GM23338 (cell line): ENCODE data around the gene JPH3.

Experiments used
- CREB1 ChIP-seq: fragments of 250-450 bp; sonication (Bioruptor Pico); IDR thresholded peaks from 2 replicates; pipeline ENCODE4 v1.5.0; 2020; ENCODE audit warnings: low read depth, mild to moderate bottlenecking, moderate library complexity
- EZH2 ChIP-seq: fragments of 200-600 bp; sonication (generic); IDR thresholded peaks from one replicate; pipeline ENCODE4 v1.8.0; 2017; ENCODE audit warnings: antibody characterized with exemption, mild to moderate bottlenecking, low read depth; ENCODE audit not compliant: unreplicated experiment
- EZH2phosphoT487 ChIP-seq: fragments of 200-600 bp; sonication (generic); IDR thresholded peaks from one replicate; pipeline ENCODE4 v1.8.1; 2018; ENCODE audit warnings: antibody characterized with exemption; ENCODE audit not compliant: unreplicated experiment
- JUNB ChIP-seq: IDR thresholded peaks from one replicate; pipeline ENCODE4 v1.6.1; 2016; ENCODE audit warnings: antibody characterized with exemption; ENCODE audit not compliant: unreplicated experiment
- NANOG ChIP-seq: IDR thresholded peaks from 2 replicates; pipeline ENCODE4 v1.6.1; 2016; ENCODE audit warnings: antibody characterized with exemption, borderline replicate concordance
- POLR2AphosphoS5 ChIP-seq: IDR thresholded peaks from 2 replicates; pipeline ENCODE4 v1.6.1; 2016; ENCODE audit warnings: antibody characterized with exemption, low read depth
- STAT1 ChIP-seq: IDR thresholded peaks from one replicate; pipeline ENCODE4 v1.6.1; 2016; ENCODE audit warnings: antibody characterized with exemption; ENCODE audit not compliant: unreplicated experiment
- ZNF114 ChIP-seq: fragments of 250-450 bp; sonication (Bioruptor Pico); IDR thresholded peaks from 2 replicates; pipeline ENCODE4 v1.5.0; 2020; ENCODE audit warnings: mild to moderate bottlenecking, moderate library complexity
- ZNF331 ChIP-seq: fragments of 250-450 bp; sonication (Bioruptor Pico); IDR thresholded peaks from 2 replicates; pipeline ENCODE4 v1.5.0; 2020; ENCODE audit warnings: low read depth, mild to moderate bottlenecking, moderate library complexity
- TF ChIP-seq, protein P1 (sequence below), 2 experiments: fragments of 200-600 bp in 1 of 2; sonication (generic) in 1 of 2; conservative IDR thresholded peaks; 2 replicates each; pipeline versions ENCODE4 v1.5.1 to v1.6.1; 2016 to 2017; ENCODE audit warnings: antibody characterized with exemption in 2 of 2, low read depth in 2 of 2, mild to moderate bottlenecking in 2 of 2, moderate library complexity in 1 of 2
- TF ChIP-seq, protein P2 (sequence below): IDR thresholded peaks from one replicate; pipeline ENCODE4 v1.6.1; 2018; ENCODE audit warnings: antibody characterized with exemption; ENCODE audit not compliant: unreplicated experiment
- TF ChIP-seq, protein P3 (sequence below): IDR thresholded peaks from 2 replicates; pipeline ENCODE4 v1.6.1; 2016; ENCODE audit warnings: antibody characterized with exemption
- TF ChIP-seq, protein P4 (sequence below): fragments of 250-450 bp; sonication (Bioruptor Pico); IDR thresholded peaks from 2 replicates; pipeline ENCODE4 v1.5.0; 2020; ENCODE audit warnings: mild to moderate bottlenecking, moderate library complexity

DNA sequence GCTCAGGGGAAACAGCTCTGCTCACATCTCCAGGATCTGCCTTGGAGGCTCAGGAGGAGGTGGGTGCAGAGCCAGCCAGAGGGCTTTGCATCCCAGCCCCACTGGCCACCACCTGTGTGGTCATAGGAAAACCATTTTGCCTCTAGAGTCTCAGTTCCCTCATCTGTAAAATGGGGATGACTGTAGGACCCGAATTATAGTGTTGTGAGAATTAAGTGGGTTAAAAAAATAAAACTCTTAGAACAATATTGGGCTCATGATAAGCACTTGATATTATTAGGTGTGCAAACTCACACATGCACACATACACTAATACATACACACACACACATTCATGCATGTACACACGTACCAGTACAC, 19.4 kb upstream of the JPH3 start:
- TF ChIP-seq, protein P1, sequence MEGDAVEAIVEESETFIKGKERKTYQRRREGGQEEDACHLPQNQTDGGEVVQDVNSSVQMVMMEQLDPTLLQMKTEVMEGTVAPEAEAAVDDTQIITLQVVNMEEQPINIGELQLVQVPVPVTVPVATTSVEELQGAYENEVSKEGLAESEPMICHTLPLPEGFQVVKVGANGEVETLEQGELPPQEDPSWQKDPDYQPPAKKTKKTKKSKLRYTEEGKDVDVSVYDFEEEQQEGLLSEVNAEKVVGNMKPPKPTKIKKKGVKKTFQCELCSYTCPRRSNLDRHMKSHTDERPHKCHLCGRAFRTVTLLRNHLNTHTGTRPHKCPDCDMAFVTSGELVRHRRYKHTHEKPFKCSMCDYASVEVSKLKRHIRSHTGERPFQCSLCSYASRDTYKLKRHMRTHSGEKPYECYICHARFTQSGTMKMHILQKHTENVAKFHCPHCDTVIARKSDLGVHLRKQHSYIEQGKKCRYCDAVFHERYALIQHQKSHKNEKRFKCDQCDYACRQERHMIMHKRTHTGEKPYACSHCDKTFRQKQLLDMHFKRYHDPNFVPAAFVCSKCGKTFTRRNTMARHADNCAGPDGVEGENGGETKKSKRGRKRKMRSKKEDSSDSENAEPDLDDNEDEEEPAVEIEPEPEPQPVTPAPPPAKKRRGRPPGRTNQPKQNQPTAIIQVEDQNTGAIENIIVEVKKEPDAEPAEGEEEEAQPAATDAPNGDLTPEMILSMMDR (conservative IDR thresholded peaks at IDR 0.05; ENCODE audit: low read depth in 2 of 2) = no peak
- TF ChIP-seq POLR2AphosphoS5 (no peak), EZH2phosphoT487 (no peak), CREB1 (CRISPR knock-in tag) (no peak), STAT1 (no peak), EZH2 (no peak), ZNF331 (CRISPR knock-in tag) (no peak), NANOG (no peak), ZNF114 (CRISPR knock-in tag) (no peak), JUNB (no peak)
- TF ChIP-seq, protein P2, sequence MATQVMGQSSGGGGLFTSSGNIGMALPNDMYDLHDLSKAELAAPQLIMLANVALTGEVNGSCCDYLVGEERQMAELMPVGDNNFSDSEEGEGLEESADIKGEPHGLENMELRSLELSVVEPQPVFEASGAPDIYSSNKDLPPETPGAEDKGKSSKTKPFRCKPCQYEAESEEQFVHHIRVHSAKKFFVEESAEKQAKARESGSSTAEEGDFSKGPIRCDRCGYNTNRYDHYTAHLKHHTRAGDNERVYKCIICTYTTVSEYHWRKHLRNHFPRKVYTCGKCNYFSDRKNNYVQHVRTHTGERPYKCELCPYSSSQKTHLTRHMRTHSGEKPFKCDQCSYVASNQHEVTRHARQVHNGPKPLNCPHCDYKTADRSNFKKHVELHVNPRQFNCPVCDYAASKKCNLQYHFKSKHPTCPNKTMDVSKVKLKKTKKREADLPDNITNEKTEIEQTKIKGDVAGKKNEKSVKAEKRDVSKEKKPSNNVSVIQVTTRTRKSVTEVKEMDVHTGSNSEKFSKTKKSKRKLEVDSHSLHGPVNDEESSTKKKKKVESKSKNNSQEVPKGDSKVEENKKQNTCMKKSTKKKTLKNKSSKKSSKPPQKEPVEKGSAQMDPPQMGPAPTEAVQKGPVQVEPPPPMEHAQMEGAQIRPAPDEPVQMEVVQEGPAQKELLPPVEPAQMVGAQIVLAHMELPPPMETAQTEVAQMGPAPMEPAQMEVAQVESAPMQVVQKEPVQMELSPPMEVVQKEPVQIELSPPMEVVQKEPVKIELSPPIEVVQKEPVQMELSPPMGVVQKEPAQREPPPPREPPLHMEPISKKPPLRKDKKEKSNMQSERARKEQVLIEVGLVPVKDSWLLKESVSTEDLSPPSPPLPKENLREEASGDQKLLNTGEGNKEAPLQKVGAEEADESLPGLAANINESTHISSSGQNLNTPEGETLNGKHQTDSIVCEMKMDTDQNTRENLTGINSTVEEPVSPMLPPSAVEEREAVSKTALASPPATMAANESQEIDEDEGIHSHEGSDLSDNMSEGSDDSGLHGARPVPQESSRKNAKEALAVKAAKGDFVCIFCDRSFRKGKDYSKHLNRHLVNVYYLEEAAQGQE = no peak
- TF ChIP-seq, protein P3, sequence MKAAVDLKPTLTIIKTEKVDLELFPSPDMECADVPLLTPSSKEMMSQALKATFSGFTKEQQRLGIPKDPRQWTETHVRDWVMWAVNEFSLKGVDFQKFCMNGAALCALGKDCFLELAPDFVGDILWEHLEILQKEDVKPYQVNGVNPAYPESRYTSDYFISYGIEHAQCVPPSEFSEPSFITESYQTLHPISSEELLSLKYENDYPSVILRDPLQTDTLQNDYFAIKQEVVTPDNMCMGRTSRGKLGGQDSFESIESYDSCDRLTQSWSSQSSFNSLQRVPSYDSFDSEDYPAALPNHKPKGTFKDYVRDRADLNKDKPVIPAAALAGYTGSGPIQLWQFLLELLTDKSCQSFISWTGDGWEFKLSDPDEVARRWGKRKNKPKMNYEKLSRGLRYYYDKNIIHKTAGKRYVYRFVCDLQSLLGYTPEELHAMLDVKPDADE = no peak
- TF ChIP-seq, protein P4, sequence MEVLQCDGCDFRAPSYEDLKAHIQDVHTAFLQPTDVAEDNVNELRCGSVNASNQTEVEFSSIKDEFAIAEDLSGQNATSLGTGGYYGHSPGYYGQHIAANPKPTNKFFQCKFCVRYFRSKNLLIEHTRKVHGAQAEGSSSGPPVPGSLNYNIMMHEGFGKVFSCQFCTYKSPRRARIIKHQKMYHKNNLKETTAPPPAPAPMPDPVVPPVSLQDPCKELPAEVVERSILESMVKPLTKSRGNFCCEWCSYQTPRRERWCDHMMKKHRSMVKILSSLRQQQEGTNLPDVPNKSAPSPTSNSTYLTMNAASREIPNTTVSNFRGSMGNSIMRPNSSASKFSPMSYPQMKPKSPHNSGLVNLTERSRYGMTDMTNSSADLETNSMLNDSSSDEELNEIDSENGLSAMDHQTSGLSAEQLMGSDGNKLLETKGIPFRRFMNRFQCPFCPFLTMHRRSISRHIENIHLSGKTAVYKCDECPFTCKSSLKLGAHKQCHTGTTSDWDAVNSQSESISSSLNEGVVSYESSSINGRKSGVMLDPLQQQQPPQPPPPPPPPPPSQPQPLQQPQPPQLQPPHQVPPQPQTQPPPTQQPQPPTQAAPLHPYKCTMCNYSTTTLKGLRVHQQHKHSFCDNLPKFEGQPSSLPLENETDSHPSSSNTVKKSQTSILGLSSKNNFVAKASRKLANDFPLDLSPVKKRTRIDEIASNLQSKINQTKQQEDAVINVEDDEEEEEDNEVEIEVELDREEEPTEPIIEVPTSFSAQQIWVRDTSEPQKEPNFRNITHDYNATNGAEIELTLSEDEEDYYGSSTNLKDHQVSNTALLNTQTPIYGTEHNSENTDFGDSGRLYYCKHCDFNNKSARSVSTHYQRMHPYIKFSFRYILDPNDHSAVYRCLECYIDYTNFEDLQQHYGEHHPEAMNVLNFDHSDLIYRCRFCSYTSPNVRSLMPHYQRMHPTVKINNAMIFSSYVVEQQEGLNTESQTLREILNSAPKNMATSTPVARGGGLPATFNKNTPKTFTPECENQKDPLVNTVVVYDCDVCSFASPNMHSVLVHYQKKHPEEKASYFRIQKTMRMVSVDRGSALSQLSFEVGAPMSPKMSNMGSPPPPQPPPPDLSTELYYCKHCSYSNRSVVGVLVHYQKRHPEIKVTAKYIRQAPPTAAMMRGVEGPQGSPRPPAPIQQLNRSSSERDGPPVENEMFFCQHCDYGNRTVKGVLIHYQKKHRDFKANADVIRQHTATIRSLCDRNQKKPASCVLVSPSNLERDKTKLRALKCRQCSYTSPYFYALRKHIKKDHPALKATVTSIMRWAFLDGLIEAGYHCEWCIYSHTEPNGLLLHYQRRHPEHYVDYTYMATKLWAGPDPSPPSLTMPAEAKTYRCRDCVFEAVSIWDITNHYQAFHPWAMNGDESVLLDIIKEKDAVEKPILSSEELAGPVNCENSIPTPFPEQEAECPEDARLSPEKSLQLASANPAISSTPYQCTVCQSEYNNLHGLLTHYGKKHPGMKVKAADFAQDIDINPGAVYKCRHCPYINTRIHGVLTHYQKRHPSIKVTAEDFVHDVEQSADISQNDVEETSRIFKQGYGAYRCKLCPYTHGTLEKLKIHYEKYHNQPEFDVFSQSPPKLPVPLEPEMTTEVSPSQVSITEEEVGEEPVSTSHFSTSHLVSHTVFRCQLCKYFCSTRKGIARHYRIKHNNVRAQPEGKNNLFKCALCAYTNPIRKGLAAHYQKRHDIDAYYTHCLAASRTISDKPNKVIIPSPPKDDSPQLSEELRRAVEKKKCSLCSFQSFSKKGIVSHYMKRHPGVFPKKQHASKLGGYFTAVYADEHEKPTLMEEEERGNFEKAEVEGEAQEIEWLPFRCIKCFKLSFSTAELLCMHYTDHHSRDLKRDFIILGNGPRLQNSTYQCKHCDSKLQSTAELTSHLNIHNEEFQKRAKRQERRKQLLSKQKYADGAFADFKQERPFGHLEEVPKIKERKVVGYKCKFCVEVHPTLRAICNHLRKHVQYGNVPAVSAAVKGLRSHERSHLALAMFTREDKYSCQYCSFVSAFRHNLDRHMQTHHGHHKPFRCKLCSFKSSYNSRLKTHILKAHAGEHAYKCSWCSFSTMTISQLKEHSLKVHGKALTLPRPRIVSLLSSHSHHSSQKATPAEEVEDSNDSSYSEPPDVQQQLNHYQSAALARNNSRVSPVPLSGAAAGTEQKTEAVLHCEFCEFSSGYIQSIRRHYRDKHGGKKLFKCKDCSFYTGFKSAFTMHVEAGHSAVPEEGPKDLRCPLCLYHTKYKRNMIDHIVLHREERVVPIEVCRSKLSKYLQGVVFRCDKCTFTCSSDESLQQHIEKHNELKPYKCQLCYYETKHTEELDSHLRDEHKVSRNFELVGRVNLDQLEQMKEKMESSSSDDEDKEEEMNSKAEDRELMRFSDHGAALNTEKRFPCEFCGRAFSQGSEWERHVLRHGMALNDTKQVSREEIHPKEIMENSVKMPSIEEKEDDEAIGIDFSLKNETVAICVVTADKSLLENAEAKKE (CRISPR knock-in tag) = no peak
